Measurements from ENCODE around the gene PTGIR.

Gene PTGIR

GRCh38 chr19:46614114-46614722 is 10.7 kb downstream of the PTGIR start:
- peak; percentile 73 for DNase-seq

GRCh38 chr19:46613525-46613924 is 11.4 kb downstream of the PTGIR start:
- DNase-seq, result no peak

DNA sequence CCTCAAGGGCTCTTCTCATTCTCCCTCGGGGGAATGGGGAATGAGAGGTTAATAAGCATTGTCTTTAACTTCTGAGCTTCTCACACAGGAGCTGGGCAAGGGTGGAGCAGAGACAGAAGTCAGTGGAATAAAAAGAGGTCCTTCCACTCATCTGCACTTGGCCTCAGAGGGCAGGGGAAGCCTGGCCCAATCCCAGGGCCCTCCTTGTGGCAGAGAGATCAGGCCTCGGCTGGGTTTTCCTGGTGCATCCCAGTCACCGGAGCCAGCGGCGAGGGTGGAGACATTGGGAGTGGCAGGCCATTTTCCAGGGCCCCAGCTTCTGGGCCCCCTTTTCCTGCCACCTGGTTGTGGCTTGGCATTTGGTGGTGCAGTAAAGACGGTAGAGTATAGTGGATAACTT is 13.1 kb downstream of the PTGIR start:
- no peak for DNase-seq

DNA sequence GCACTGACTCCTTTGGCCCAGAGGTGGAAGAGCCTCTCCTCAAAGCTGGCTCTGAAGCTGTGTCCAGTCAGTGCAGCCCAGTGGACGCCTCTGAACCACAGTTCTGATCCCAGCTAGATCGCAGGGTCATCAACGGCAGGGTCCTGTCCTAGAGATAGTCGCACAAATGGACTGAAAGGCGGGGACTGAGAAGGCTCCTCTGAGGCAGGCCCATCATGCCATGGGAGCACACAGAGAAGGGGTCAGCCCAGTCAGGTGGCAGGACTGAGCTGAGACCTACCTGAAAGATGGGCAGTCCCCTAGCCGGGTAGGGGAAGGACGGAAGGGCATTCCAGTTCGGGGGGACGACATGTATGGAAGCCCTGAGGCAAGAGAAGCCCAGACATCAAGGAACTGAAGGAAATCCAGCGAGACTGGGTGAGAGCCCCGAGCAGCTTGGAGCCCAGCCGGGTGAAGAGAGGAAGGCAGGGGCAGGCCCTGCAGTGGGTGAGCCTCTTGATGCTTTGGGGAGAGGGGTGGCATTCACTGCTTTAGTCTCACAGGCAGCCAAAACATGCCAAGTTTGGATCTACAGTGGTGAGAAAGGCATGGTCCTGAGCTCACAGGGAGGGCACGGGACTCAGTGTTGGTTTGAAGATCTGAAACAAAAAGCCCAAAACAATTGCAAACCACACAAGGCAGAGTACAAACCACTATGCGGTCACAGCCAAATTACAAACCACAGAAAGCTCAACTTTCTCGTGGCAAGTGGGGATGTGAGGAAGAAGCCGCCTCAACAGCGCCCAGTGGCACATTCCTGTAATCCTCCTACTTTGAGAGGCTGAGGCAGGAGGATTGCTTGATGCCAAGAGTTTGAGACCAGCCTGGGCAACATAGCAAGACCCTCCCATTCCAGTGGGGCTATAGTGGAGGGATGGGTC is 13.8 kb downstream of the PTGIR start:
- DNase-seq, result no peak

DNA sequence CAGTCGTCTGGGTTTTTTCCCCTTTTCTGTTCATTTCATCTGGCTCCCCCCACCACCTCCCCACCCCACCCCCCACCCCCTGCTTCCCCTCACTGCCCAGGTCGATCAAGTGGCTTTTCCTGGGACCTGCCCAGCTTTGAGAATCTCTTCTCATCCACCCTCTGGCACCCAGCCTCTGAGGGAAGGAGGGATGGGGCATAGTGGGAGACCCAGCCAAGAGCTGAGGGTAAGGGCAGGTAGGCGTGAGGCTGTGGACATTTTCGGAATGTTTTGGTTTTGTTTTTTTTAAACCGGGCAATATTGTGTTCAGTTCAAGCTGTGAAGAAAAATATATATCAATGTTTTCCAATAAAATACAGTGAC is 14.5 kb downstream of the PTGIR start:
- DNase-seq, result no peak

DNA sequence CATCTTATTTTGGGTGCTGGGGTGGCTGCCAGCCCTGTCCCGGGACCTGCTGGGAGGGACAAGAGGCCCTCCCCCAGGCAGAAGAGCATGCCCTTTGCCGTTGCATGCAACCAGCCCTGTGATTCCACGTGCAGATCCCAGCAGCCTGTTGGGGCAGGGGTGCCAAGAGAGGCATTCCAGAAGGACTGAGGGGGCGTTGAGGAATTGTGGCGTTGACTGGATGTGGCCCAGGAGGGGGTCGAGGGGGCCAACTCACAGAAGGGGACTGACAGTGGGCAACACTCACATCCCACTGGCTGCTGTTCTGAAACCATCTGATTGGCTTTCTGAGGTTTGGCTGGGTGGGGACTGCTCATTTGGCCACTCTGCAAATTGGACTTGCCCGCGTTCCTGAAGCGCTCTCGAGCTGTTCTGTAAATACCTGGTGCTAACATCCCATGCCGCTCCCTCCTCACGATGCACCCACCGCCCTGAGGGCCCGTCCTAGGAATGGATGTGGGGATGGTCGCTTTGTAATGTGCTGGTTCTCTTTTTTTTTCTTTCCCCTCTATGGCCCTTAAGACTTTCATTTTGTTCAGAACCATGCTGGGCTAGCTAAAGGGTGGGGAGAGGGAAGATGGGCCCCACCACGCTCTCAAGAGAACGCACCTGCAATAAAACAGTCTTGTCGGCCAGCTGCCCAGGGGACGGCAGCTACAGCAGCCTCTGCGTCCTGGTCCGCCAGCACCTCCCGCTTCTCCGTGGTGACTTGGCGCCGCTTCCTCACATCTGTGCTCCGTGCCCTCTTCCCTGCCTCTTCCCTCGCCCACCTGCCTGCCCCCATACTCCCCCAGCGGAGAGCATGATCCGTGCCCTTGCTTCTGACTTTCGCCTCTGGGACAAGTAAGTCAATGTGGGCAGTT is 15.1 kb downstream of the PTGIR start:
- no peak for DNase-seq

GRCh38 chr19:46608581-46609345 is 16.1 kb downstream of the PTGIR start:
- no peak for DNase-seq

GRCh38 chr19:46608178-46608577 is 16.7 kb downstream of the PTGIR start:
- no peak for DNase-seq

DNA sequence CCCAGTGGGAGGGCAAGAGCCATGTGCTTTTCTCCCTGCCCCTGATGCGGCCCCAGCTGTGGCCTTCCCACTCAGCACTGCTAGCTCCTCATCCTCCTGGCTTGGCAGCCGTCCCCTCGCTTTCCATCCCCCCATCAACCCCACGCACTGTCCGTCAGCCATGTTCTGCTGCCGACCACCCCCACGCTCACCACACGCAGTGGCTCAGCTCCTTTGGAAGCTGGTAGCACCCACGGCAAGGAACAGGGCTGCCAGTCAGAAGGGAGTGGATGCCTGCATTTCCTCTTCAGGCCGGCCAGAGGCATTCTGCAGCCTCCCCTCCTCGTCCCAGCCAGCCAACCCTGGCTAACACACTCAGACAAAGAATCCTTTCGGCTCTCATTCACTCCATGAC is 17.4 kb downstream of the PTGIR start:
- peak; percentile 51 for DNase-seq

- DNase-seq, result no peak
Observed at GRCh38 chr19:46606681-46607447, 18.0 kb downstream of the PTGIR start.

GRCh38 chr19:46606019-46606418 is 18.9 kb downstream of the PTGIR start:
- no peak for DNase-seq

DNA sequence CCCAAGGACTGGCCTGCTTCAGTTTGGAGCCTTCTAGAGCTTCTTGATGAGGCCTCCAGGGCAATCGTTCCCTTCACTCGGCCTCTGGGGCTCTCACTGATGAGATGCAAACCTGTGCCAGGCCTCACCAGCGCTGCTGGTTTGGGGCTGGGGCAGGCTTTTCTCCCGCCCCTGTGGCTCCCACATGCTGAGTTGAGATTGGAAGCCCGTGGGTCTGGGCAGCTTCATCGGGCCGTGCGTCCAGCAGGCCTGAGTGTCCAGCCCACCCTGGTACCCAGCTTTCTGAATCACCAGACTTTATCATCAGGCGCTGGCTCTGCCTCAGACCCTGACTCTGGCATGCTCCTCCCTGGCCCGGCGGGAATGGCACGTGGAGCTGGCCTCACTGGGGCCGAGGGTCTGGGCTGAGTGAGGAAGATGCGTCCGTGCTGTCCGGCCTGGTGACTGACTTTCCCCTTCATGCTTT is 19.5 kb downstream of the PTGIR start:
- no peak for DNase-seq

DNA sequence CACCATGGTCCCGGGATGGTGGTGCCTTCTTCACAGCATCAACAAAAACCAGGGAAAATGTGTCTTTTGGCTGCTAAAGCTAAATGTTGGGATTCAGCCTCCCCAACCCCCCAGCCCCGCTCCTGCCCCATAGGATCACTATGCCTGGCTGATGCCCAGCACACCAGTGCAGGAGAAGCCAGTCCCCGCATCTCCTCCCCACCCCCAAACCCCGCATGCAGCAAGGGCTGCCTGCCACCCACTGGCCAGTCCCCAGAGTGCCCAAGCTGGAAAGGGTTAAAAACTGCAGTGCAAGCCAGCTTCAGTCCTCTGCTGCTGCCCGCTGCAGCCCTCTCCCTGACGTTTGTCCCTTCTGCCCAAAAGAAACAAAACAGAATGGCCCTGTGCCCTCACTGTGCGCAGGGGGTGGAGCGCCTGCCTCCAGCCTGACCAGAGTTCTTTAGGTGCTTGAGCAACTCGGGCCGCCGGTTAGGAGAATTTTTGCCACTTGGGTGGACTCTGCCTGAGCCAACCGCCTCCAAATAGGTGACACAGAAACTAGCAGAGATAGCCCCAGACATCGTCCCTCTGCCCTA is 20.0 kb downstream of the PTGIR start:
- DNase-seq, result no peak

- no peak for DNase-seq
Observed at GRCh38 chr19:46603752-46604231, 21.1 kb downstream of the PTGIR start.

- DNase-seq, result no peak
Observed at GRCh38 chr19:46603195-46603637, 21.7 kb downstream of the PTGIR start.

- no peak for DNase-seq
Observed at GRCh38 chr19:46602392-46603194, 22.3 kb downstream of the PTGIR start.

GRCh38 chr19:46601318-46602224 is 23.3 kb downstream of the PTGIR start, which contains the start of gene CALM3:
Gene CALM3 (plus strand): TSS chr19:46601330. CDS start chr19:46601435, 105 bp downstream.
- no peak for DNase-seq

- DNase-seq, result peak; percentile 97
Observed at GRCh38 chr19:46600384-46601317, 24.2 kb downstream of the PTGIR start.

Data from NCI-H2171 treated with DMSO at 0.1 percent for 48 hours (cell line).